GM12878 (cell line): ENCODE data around the gene GDAP1L1. TPM values are rescaled to one million over a fixed set of nuclear protein-coding genes. Genes with fewer than 3 reads are reported as not detected.

Experiments used
- ATAC-seq: fragments of 200-7000 bp; cut with Tn5 transposase; 3 replicates; pipeline ENCODE4 v1.9.1; 2020; ENCODE audit warnings: mild to moderate bottlenecking, moderate library complexity
- BruUV-seq: library from RNA; stranded (reverse); fragments of 400-500 nt; replicated peaks from 2 replicates; lab custom pipeline; 2021; lab: Mats Ljungman, UMichigan
- CTCF ChIA-PET: fragments of 300-600 bp; sonication (Branson Sonifier 250); formaldehyde crosslinking; extraction: SDS; loops from one replicate; lab custom pipeline; 2021; ENCODE audit warnings: inconsistent platforms; lab: Yijun Ruan, JAX
- POLR2A ChIA-PET: fragments of 350-600 bp; formaldehyde crosslinking; extraction: SDS; loops from one replicate; lab custom pipeline; 2021; ENCODE audit warnings: inconsistent platforms; lab: Charles Lee
- RAD21 ChIA-PET: fragments of 300-600 bp; sonication (Branson Sonifier 250); formaldehyde crosslinking; loops from one replicate; lab custom pipeline; 2023; ENCODE audit warnings: antibody characterized with exemption; ENCODE audit not compliant: unreplicated experiment; lab: Charles Lee
- SMC1A ChIA-PET: fragments of 300-600 bp; sonication (Branson Sonifier 250); formaldehyde crosslinking; loops from one replicate; lab custom pipeline; 2023; ENCODE audit not compliant: unreplicated experiment, uncharacterized antibody; lab: Charles Lee
- DNase-seq: peaks from one replicate; pipeline ENCODE4 v3.0.0-alpha.2; 2011; ENCODE audit warnings: low read depth, low spot score
- FAIRE-seq: peaks from 3 replicates; lab custom pipeline; 2011; peaks lifted over from hg19 to GRCh38; lab: Jason Lieb, UNC
- H2AFZ ChIP-seq: 2 replicates; pipeline ENCODE4 v1.6.0; 2011; ENCODE audit warnings: low read depth, low read length, control low read depth; ENCODE audit not compliant: control insufficient read depth
- H3K27ac ChIP-seq: 2 replicates; pipeline ENCODE4 v1.5.1; 2011; ENCODE audit warnings: control low read depth; ENCODE audit not compliant: control insufficient read depth, insufficient read depth
- H3K27me3 ChIP-seq, 2 experiments: replicated peaks in 1 of 2; 2 replicates each; pipeline versions ENCODE4 v1.6.0 to v1.6.1; 2011; ENCODE audit warnings: low read length in 1 of 2; ENCODE audit not compliant: control insufficient read depth in 2 of 2, insufficient read depth in 2 of 2
- H3K36me3 ChIP-seq, 2 experiments: 2 replicates each; pipeline ENCODE4 v1.5.1; 2011; ENCODE audit warnings: low read length in 1 of 2; ENCODE audit not compliant: control insufficient read depth in 2 of 2, insufficient read depth in 2 of 2
- H3K4me1 ChIP-seq: 2 replicates; pipeline ENCODE4 v1.6.1; 2011; ENCODE audit warnings: mild to moderate bottlenecking, low read length, moderate library complexity, mixed read lengths; ENCODE audit not compliant: control insufficient read depth, insufficient read depth
- H3K4me2 ChIP-seq: 2 replicates; pipeline ENCODE4 v1.6.0; 2011; ENCODE audit warnings: control low read depth; ENCODE audit not compliant: control insufficient read depth, insufficient read depth
- H3K4me3 ChIP-seq: fragments of 200-600 bp; sonication (generic); 2 replicates; pipeline ENCODE4 v1.5.1; 2016
- H3K79me2 ChIP-seq: 2 replicates; pipeline ENCODE4 v1.6.0; 2011; ENCODE audit warnings: low read length; ENCODE audit not compliant: control insufficient read depth, insufficient read depth
- H3K9ac ChIP-seq: 2 replicates; pipeline ENCODE4 v1.8.0; 2011; ENCODE audit warnings: low read length, control low read depth, mixed read lengths; ENCODE audit not compliant: control insufficient read depth, insufficient read depth
- H3K9me3 ChIP-seq: replicated peaks from 3 replicates; pipeline ENCODE4 v1.5.1; 2011; ENCODE audit warnings: mild to moderate bottlenecking, low read length; ENCODE audit not compliant: control insufficient read depth, insufficient read depth
- H4K20me1 ChIP-seq: 2 replicates; pipeline ENCODE4 v1.6.0; 2011; ENCODE audit not compliant: control insufficient read depth, insufficient read depth
- ASH2L ChIP-seq: fragments of 300-600, 200-600 bp; sonication (generic); IDR thresholded peaks from 2 replicates; pipeline ENCODE4 v1.6.1; 2017; ENCODE audit warnings: low read depth, mild to moderate bottlenecking, borderline replicate concordance
- FOS ChIP-seq: IDR thresholded peaks from 3 replicates; pipeline ENCODE4 v1.6.1; 2011; ENCODE audit warnings: borderline replicate concordance; ENCODE audit not compliant: insufficient read length; ENCODE audit errors: extremely low read depth
- HDAC2 ChIP-seq: fragments of 200-600 bp; sonication (generic); IDR thresholded peaks from 2 replicates; pipeline ENCODE4 v1.6.1; 2017
- MTA2 ChIP-seq: fragments of 450-650 bp; IDR thresholded peaks from 2 replicates; pipeline ENCODE4 v1.6.1; 2016; ENCODE audit warnings: low read depth, mild to moderate bottlenecking, moderate library complexity
- POLR2AphosphoS5 ChIP-seq: IDR thresholded peaks from 2 replicates; pipeline ENCODE4 v1.6.1; 2011; ENCODE audit warnings: mild to moderate bottlenecking, low read length, inconsistent platforms
- RELB ChIP-seq: fragments of 450-650 bp; IDR thresholded peaks from 2 replicates; pipeline ENCODE4 v1.6.1; 2017; ENCODE audit warnings: low read depth, mild to moderate bottlenecking, moderate library complexity
- RUNX3 ChIP-seq: IDR thresholded peaks from 2 replicates; pipeline ENCODE4 v1.6.1; 2012; ENCODE audit warnings: low read length, inconsistent platforms
- SREBF1 ChIP-seq: IDR thresholded peaks from 2 replicates; pipeline ENCODE4 v1.6.1; 2012; ENCODE audit warnings: mild to moderate bottlenecking, low read length
- ZNF274 ChIP-seq: IDR thresholded peaks from one replicate; pipeline ENCODE4 v1.8.0; 2011; ENCODE audit not compliant: insufficient read length, insufficient read depth
- WGBS: methylation state at CpG from one replicate; pipeline ENCODE4 v1.1.6; 2016; ENCODE audit warnings: low lambda C conversion rate; ENCODE audit not compliant: insufficient replicate concordance, insufficient coverage; ENCODE audit errors: missing lambda C conversion rate; 5-methylcytosine and 5-hydroxymethylcytosine counted together
- in situ Hi-C: fragments of 300-500 bp; cut with MboI; formaldehyde crosslinking; loops from 9 replicates; pipeline ENCODE4 v1.14.3; 2018; ENCODE audit warnings: mixed read lengths
- intact Hi-C: fragments of 100-400 bp; cut with micrococcal nuclease; formaldehyde crosslinking; loops from one replicate; pipeline ENCODE4 v1.14.2; 2022; ENCODE audit not compliant: unreplicated experiment
- polyA plus RNA-seq, 11 experiments: library from polyadenylated mRNA; depleted of rRNA in 4 of 11; unstranded in 6 of 11; stranded (reverse) in 5 of 11; fragments of >200 nt; fragmentation: Nextera tagmentation in 4 of 11; fragmentation: Illumina TruSeq in 1 of 11; extraction: Ambion mirVana in 4 of 11; extraction: Trizol in 1 of 11; gene quantifications; 1 replicate in 1 of 11; 2 replicates in 10 of 11; pipeline versions ENCODE4 v1.2.1 to v1.2.3, GENCODE V29; 2011 to 2016; ENCODE audit warnings: inconsistent platforms in 2 of 11, missing spikeins in 2 of 11, low read depth in 1 of 11
- total RNA-seq, 4 experiments: library from RNA; depleted of rRNA in 3 of 4; stranded (reverse); fragments of >200 nt in 3 of 4; fragmentation: Illumina TruSeq in 1 of 4; extraction: Trizol in 1 of 4; gene quantifications; 2 replicates each; pipeline versions ENCODE4 v1.2.1 to v1.2.3, GENCODE V29; 2013 to 2021

The GDAP1L1 gene
- total and polyA plus RNA-seq, 10 of the 15 experiments (the other 5 are each of a cell fraction or from before 2014, with no cell fraction given), result 0.08 to 0.38 TPM; not detected in 8

DNA sequence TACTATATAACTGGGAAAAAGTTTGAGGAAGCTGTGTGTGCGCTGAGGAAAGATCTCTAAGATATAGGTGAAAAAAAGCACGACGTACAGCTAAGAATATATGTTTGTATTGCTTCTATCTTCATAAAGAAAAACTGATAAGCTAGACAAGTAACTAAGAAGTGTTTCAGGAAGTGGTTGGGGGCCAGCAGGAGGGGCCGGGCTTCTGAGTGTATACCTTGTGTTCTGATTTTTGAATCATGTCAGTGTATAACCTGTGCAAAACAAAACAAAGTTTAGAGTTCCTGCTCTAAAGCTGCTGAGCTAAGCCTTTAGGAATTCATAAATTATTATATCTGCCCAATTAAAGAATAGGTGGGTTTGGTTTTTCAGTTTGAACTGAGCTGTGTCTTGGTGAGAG is 28.7 kb upstream of the GDAP1L1 start:
- Histone ChIP-seq H2AFZ (peak overlapping the region; percentile 36; the same call in 1 of the 2 replicates), H3K27ac (no peak overlapping the region), H3K4me3 (no peak overlapping the region), H3K9ac (no peak overlapping the region), H3K36me3 (no peaks in the 10 kb centered on the region), H4K20me1 (no peaks in the 10 kb centered on the region), H3K4me2 (no peak overlapping the region), H3K27me3 (no peaks in the 10 kb centered on the region), H3K79me2 (no peaks in the 10 kb centered on the region), H3K4me1 (peaks cover 14% of the 10 kb centered on the region), H3K9me3 (no peaks in the 10 kb centered on the region)
- CTCF ChIA-PET, result interaction anchor here (0.6 to 10.1 kb wide), 20 partner anchors 8 to 768 kb away, joined by 3 to 257 read pairs (median 5); partner anchors contain the start of genes FITM2 and OSER1
- DNase-seq (no peak), FAIRE-seq (no peak), ATAC-seq (no peak)
- TF ChIP-seq SREBF1, result no peak
- TF ChIP-seq ASH2L, result no peak
- peak; percentile 44 for TF ChIP-seq RUNX3
- no peak for TF ChIP-seq MTA2
- TF ChIP-seq ZNF274, result no peak
- BruUV-seq, result no TSS peak
- in situ Hi-C loops, result loop anchor here (5.0 to 10.0 kb wide), 3 partner anchors 94 to 386 kb away; partner anchors contain the start of gene FITM2
- intact Hi-C loops, result loop anchor here (5.0 kb wide), 2 partner anchors 244 to 464 kb away; no protein-coding TSS in a partner anchor
- POLR2A ChIA-PET, result interaction anchor here (2.4 kb wide), 1 partner anchor 93 kb away, joined by 8 read pairs; the partner anchor contains the start of gene FITM2
- SMC1A ChIA-PET, result interaction anchor here (0.9 to 8.1 kb wide), 4 partner anchors 93 to 167 kb away, joined by 4 to 118 read pairs (median 8); partner anchors contain the start of gene FITM2
- WGBS, result 25% methylated on average over 4 of the region's 4 CpGs
- RAD21 ChIA-PET, result interaction anchor here (0.9 to 4.5 kb wide), 4 partner anchors 94 to 251 kb away, joined by 3 to 73 read pairs (median 8); partner anchors contain the start of gene FITM2

DNA sequence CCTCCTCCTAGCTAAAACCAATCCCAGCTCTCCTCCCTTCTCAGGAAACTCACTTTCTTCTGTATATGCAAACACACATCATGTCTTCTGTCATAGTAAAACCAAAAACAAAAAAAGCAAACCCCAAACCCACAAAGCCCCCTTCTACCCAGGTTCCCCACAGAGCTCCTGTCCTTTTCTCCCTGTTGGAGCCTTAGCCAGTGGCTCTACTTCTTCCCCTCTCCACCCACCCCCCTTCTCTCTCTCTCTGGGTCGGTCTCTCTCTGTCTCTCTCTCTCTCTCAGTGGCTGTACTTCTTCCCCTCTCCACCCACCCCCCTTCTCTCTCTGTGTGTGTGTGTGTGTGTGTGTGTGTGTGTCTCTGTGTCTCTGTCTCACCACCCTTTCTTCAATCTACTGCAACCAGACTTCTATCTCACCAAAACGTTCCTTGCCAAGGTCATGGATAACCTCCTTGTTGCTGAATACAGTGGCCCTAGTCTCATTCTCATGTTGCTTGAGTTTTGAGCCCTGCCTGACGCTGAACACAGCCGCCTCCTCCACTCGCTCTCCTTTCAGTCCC is 27.9 kb upstream of the GDAP1L1 start:
- POLR2A ChIA-PET, result interaction anchor here (2.4 kb wide), 1 partner anchor 92 kb away, joined by 8 read pairs; the partner anchor contains the start of gene FITM2
- FAIRE-seq (no peak), DNase-seq (no peak), ATAC-seq (no peak)
- H3K9ac ChIP-seq, result no peak overlapping the region
- intact Hi-C loops, result loop anchor here (5.0 kb wide), 2 partner anchors 243 to 463 kb away; no protein-coding TSS in a partner anchor
- H3K4me2 ChIP-seq, result 0 out of 2 replicates have a peak overlapping the region, but pooled peaks have one; percentile 12
- no peak overlapping the region for H2AFZ ChIP-seq
- 54% methylated on average over 5 of the region's 5 CpGs for WGBS
- TF ChIP-seq RUNX3, result peak; percentile 25; the same call in 1 of the 2 replicates
- no peak for TF ChIP-seq HDAC2
- TF ChIP-seq RELB, result no peak
- no peak for TF ChIP-seq FOS
- no peak for TF ChIP-seq POLR2AphosphoS5
- H3K9me3 ChIP-seq, result no peaks in the 10 kb centered on the region
- SMC1A ChIA-PET, result interaction anchor here (0.9 to 8.1 kb wide), 3 partner anchors 93 to 166 kb away, joined by 4 to 118 read pairs (median 13); partner anchors contain the start of gene FITM2
- H3K79me2 ChIP-seq, result no peaks in the 10 kb centered on the region
- in situ Hi-C loops, result loop anchor here (5.0 to 10.0 kb wide), 3 partner anchors 93 to 386 kb away; partner anchors contain the start of gene FITM2
- peaks cover 14% of the 10 kb centered on the region for H3K4me1 ChIP-seq
- CTCF ChIA-PET, result interaction anchor here (0.6 to 10.1 kb wide), 17 partner anchors 9 to 464 kb away, joined by 3 to 257 read pairs (median 5); partner anchors contain the start of genes FITM2 and OSER1
- no peaks in the 10 kb centered on the region for H4K20me1 ChIP-seq
- H3K27ac ChIP-seq, result no peak overlapping the region
- H3K36me3 ChIP-seq, result no peaks in the 10 kb centered on the region
- no peak overlapping the region for H3K4me3 ChIP-seq
- no peaks in the 10 kb centered on the region for H3K27me3 ChIP-seq
- RAD21 ChIA-PET, result interaction anchor here (1.0 to 4.5 kb wide), 3 partner anchors 93 to 250 kb away, joined by 4 to 73 read pairs (median 12); partner anchors contain the start of gene FITM2
- no TSS peak for BruUV-seq
